Measurements from ENCODE around the gene CRELD2.
"Not testable (repeated sequence)": the region's sequence is repeated elsewhere in the genome, so short reads cannot be mapped to it uniquely, and the experiment has no call there.

CRELD2 gene

GRCh38 chr22:49943405-49943765 lies 25.0 kb downstream of the CRELD2 start:
- H3K27me3 ChIP-seq (replicated peaks; ENCODE audit: control insufficient read depth, insufficient read depth, low read length): no peaks in the 10 kb centered on the region
- no peak overlapping the region for H3K4me3 ChIP-seq (replicated peaks; ENCODE audit: low read depth, low read length)
- DNase-seq (ENCODE audit: extremely low read depth, insufficient read length): no peak
- TF ChIP-seq CTCF (IDR thresholded peaks at IDR 0.05; ENCODE audit: insufficient read depth, low read length, poor library complexity, severe bottlenecking): no peak
- no peaks in the 10 kb centered on the region for H3K36me3 ChIP-seq (ENCODE audit: control insufficient read depth, insufficient read depth, low read length)

- no peak for DNase-seq (ENCODE audit: extremely low read depth, insufficient read length)
- Histone ChIP-seq H3K27me3 (replicated peaks; ENCODE audit: control insufficient read depth, insufficient read depth, low read length) (no peaks in the 10 kb centered on the region), H3K36me3 (ENCODE audit: control insufficient read depth, insufficient read depth, low read length) (no peaks in the 10 kb centered on the region), H3K4me3 (replicated peaks; ENCODE audit: low read depth, low read length) (no peak overlapping the region)
- no peak for TF ChIP-seq CTCF (IDR thresholded peaks at IDR 0.05; ENCODE audit: insufficient read depth, low read length, poor library complexity, severe bottlenecking)
These were observed 25.5 kb downstream of the CRELD2 start for GRCh38 chr22:49943771-49944398.

GRCh38 chr22:49944399-49944891 lies 26.0 kb downstream of the CRELD2 start:
- H3K4me3 ChIP-seq (replicated peaks; ENCODE audit: low read depth, low read length): no peak overlapping the region
- no peak for DNase-seq (ENCODE audit: extremely low read depth, insufficient read length)
- no peaks in the 10 kb centered on the region for H3K36me3 ChIP-seq (ENCODE audit: control insufficient read depth, insufficient read depth, low read length)
- TF ChIP-seq CTCF (IDR thresholded peaks at IDR 0.05; ENCODE audit: insufficient read depth, low read length, poor library complexity, severe bottlenecking): no peak
- H3K27me3 ChIP-seq (replicated peaks; ENCODE audit: control insufficient read depth, insufficient read depth, low read length): no peaks in the 10 kb centered on the region

GRCh38 chr22:49945042-49945794 lies 26.8 kb downstream of the CRELD2 start:
- peak; percentile 77 for DNase-seq (ENCODE audit: extremely low read depth, insufficient read length)
- H3K36me3 ChIP-seq (ENCODE audit: control insufficient read depth, insufficient read depth, low read length); H3K27me3 ChIP-seq (replicated peaks; ENCODE audit: control insufficient read depth, insufficient read depth, low read length); H3K4me3 ChIP-seq (replicated peaks; ENCODE audit: low read depth, low read length): not testable (repeated sequence)

- H3K36me3 ChIP-seq (ENCODE audit: control insufficient read depth, insufficient read depth, low read length): no peaks in the 10 kb centered on the region
- H3K4me3 ChIP-seq (replicated peaks; ENCODE audit: low read depth, low read length): no peak overlapping the region
- no peak for DNase-seq (ENCODE audit: extremely low read depth, insufficient read length)
- no peaks in the 10 kb centered on the region for H3K27me3 ChIP-seq (replicated peaks; ENCODE audit: control insufficient read depth, insufficient read depth, low read length)
- no peak for TF ChIP-seq CTCF (IDR thresholded peaks at IDR 0.05; ENCODE audit: insufficient read depth, low read length, poor library complexity, severe bottlenecking)
These were observed 28.3 kb downstream of the CRELD2 start for GRCh38 chr22:49946612-49947295.

- H3K36me3 ChIP-seq (ENCODE audit: control insufficient read depth, insufficient read depth, low read length): no peaks in the 10 kb centered on the region
- no peak for TF ChIP-seq CTCF (IDR thresholded peaks at IDR 0.05; ENCODE audit: insufficient read depth, low read length, poor library complexity, severe bottlenecking)
- no peak for DNase-seq (ENCODE audit: extremely low read depth, insufficient read length)
- H3K4me3 ChIP-seq (replicated peaks; ENCODE audit: low read depth, low read length): no peak overlapping the region
- H3K27me3 ChIP-seq (replicated peaks; ENCODE audit: control insufficient read depth, insufficient read depth, low read length): no peaks in the 10 kb centered on the region
These were observed 28.8 kb downstream of the CRELD2 start for GRCh38 chr22:49947296-49947622.

All from GM06990 (cell line).